ENCODE measurements around the gene HMGA1.

The HMGA1 gene, protein sequence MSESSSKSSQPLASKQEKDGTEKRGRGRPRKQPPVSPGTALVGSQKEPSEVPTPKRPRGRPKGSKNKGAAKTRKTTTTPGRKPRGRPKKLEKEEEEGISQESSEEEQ

DNA sequence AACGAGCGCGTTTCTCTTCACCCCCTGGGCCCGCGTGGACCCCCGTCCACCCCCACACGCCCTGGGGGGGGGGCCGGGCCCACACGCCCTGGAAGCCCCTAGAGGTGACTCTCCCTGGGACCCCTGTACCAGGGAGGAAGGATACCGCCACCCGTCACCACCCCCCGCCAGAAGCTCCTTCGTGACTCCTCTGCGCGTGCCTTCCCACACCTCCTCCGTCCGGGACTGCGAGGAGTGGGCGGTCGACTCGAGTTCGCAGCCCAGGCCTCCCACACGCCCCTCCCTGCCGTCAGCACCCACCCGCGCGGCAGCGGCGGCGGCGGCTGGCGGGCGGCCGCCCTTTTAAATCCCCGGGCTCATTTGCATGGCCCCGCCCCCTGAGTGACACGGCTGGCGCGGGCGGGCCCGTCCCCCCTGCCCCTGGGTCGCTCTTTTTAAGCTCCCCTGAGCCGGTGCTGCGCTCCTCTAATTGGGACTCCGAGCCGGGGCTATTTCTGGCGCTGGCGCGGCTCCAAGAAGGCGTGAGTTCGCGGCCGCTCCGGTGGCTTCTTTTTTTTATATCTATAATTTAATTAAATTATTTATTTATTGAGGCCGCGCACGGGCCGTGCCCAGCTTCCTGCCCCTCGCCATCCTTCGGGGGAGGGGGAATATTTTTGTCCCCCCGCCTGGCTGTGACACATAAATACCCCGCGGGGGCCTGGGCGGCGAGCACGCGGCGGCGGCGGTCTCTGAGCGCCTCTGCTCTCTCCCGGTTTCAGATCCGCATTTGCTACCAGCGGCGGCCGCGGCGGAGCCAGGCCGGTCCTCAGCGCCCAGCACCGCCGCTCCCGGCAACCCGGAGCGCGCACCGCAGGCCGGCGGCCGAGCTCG is at the start of gene HMGA1:
Gene HMGA1 (plus strand): TSS at position 431 of the 873 bp plus-strand sequence. CDS start 3,908 bp downstream, outside the sequence.
- no peak for DNase-seq (ENCODE audit: low read depth)

DNA sequence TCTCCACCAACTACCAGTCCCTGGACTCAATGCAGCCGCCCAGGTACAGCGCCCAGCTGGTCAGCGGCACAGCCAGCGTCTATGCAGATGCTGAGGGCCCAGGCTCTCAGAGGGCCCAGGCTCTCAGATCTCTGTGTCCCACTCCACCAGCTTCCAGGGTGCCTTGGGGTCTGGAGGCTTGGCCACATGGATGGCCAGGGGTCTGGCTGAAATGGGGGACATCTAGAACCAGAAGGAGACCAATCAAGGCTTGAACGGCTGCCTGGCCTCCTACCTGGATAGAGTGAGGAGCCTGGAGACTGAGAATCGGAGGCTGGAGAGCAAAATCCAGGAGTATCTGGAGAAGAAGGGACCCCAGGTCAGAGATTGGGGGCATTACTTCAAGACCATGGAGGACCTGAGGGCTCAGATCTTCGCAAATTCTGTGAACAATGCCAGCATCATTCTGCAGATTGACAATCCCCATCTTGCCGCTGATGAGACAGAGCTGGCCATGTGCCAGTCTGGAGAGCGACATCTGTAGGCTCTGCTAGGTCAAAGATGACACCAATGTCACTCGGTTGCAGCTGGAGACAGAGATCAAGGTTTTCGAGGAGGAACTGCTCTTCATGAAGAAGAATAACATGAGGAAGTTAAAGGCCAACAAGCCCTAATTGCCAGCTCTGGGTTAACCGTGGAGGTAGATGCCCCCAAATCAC is 46.7 kb upstream of the HMGA1 start:
- no peak for DNase-seq (ENCODE audit: low read depth)

DNA sequence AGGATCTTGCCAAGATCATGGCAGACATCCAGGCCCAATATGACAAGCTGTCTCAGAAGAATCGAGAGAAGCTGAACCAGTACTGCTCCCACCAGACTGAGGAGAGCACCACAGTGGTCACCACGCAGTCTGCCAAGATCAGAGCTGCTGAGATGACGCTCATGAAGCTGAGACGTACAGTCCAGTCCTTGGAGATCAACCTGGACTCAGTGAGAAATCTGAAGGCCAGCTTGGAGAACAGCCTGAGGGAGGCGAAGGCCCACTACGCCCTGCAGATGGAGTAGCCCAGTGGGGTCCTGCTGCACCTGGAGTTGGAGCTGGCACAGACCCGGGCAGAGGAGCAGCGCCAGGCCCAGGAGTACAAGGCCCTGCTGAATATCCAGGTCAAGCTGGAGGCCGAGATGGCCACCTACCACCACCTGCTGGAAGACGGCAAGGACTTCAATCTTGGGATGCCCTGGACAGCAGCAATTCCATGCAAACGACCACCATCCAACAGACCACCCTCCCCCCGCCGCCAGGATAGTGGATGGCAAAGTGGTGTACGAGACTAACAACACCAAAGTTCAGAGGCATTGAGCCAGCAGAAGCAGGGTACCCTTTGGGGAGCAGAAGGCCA is 46.1 kb upstream of the HMGA1 start:
- no peak for DNase-seq (ENCODE audit: low read depth)

DNA sequence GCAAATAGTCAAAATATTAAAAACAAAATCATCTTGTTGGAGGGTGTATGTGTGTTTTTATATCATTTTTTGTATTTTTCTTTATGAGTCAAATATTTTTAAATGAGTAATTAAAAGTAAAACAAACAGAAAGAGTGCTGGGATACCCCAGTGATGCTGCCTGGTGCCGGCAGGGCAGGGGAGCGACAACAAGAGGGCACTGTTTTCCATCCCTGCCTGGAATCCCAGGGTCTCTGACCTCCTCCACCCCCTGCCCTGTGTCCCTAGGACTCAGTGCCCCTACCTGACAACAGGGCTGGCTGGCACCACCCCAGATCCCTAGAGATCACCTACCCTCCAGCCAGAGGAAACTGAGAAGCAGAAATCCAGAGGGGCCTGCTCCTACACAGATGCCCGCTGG is 41.9 kb upstream of the HMGA1 start:
- DNase-seq (ENCODE audit: low read depth) = no peak

DNA sequence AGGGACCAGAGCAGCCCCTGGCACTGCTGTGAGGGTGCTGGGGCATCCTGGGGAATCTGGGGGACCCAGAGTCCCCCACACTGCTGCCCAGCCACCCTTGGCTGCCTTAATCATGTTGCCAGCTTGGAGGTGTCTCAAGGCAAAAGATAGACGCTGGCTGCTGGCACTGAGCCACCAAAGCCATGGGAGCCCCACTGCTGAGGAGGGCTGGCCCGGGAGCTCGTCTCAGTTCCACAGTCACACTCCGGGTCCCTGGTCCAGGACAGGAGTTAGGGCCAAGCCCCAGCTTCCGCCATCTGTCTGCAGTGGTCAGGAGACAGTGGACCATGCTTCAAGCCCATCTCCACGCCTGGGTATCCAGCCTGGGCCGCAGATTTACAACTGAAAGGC is 41.0 kb upstream of the HMGA1 start:
- no peak for DNase-seq (ENCODE audit: low read depth)

DNA sequence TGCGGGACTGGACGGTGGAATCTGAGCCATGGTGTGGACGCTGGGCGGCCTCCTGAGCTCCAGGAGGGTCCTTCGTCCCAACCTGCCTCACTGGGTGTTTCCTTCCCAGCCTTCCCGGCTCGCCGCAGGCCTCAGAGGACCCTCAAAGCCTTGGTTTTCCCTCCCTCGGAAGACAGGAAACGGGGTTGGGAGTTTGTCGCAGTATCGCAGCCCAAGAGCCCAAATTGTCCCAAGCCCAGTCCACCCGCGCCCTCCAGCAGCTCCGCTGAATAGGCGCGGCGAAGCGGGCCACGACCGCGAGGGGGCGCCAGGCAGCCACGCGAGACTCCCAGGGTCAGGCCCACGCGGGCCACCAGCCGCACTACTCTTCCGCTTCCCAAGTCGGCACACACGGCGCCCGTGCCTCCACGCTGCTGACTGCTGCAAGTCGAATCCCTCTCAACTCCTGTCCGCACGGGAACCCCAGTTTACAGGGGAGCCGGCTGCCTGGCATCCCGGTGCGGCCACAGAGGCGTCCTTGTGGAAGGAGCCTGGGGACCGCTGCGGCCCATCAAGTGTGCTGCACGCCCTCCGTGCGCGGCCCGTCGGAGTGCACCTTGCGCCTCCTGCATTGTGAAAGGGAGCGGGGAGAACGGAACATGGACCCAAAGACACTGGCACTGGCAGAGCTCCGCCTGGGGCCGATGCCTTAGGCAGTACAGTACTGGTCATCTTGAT is 40.4 kb upstream of the HMGA1 start:
- DNase-seq (ENCODE audit: low read depth) = peak; percentile 30

DNA sequence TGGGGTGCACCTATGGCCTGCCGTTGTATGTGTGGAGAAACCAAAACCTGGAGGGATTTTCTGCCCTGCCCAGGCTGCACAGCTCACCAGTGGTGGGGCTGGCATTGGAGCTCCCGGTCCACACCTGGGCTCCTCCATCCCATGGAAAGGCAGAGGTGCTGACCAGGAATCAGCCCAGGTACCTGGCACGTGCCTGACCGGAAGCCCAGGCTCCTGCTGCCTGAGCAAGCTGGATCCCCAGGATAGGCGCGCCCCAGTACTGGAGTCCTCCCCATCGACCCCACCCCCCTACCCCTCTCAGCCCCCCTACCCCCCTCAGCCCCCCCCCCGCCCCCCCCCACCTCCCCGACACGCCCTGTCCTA is 39.9 kb upstream of the HMGA1 start:
- DNase-seq (ENCODE audit: low read depth) = no peak

DNA sequence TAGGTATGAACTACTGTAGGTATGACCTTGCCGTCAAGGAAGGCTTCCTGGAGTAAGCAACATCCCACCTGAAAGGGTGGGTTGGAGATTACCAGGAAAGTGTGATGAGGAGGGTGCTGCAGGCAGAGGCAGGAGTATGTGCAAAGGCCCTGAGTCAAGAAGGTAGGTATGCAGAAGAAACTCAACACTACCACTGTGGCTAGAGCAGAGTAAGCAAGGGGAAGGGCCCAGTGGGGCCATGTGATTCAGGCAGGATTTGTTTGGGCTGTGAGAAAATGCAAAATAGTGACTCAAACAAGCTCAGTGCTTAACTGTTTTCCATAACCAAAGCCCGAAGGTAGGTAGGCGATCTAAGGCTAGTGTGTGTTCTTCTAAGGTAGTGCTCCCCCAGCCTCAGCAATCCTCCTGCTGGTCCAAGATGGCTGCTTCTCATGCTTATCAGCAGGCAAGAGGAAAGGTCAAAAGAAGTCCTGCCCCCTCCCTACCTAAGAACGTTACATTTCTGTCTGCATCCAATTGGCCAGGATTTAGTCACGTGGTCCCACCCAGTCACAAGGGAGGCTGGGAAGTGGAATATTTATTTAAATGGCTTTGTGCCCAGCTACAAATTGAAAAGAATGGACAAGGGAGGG is 36.2 kb upstream of the HMGA1 start:
- DNase-seq (ENCODE audit: low read depth) = no peak

DNA sequence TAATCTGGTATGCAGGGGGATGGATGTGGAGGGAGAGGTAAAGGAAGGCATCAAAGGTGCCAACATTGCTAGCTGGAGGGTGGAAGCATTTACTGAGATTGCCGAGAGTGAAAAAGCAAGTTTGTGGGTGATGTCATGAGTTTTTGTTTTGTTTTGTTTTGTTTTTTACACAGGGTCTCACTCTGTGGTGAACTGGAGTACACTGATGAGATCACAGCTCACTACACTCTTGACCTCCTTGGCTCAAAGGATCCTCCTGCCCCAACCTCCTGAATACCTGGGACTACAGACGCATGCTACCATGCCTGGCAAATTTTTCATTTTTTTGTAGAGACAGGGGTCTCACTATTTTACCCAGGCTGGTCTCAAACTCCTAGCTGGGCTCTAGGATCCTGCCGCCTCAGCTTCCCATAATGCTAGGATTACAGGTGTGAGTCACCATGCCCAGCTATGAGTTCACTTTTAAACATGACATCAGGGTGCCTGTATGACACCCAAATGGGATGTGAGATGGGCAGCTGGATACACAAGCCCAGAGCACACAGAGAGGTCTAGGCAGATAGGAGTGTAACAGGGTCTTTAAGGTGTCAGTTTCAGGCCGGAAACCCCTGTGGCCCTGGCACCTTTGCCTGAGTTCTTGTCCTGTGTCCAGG is 35.1 kb upstream of the HMGA1 start:
- no peak for DNase-seq (ENCODE audit: low read depth)

DNA sequence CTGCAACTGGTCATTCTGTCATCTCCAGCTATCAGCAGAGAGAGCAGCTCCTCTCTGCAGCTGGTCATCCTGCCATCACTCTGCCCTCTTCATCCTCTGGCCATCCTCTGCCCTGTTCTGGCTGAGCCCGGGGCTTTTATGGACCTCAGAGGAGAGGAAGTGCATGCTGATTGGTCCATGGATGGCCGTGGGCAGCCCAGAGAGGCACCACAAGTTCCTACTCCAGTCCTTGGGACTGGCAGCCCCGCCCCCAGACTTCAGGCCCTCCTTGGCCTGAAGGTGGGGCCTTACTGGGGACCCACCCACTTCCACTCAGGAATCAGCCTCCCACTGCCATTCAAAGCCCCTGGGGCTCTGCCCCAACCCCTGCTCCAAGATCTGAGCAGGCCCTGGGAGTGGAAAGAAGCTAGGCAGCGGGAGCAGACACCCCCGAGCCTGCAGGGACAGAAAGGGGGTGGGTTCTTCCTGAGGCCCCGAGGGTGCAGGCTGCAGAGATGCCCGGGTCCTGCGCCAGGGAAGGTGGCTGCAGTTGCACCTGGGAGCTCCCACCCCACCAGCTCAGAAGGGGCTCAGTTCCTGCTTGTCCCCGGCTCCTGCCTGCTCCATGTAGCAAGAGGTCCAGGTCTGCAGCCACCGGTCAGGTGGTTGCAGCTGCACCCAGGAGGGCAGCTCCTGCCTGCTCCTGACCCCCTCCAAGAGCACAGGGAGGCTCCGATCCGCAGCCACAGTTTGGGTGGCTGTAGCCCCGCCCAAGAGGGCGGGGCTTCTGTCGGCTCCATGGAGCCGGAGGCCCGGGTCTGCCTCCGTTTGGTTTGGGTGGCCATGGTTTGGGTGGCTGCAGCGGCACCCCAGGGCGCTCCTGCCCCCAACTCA is 34.1 kb upstream of the HMGA1 start:
- no peak for DNase-seq (ENCODE audit: low read depth)

DNA sequence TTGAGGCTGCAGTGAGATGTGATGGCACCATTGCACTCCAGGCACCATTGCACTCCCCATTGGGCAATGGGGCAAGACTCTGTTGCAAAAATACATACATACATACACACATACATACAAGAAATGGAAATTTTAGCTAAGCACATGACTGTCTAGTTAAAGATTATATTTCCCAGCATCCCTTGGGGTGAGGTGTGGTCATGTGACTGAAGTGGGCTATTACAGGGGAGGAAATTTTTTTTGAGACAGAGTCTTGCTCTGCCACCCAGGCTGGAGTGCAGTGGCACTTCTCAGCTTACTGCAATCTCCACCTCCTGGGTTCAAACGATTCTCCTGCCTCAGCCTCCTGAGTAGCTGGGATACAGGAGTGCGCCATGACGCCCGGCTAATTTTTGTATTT is 32.0 kb upstream of the HMGA1 start:
- no peak for DNase-seq (ENCODE audit: low read depth)

DNA sequence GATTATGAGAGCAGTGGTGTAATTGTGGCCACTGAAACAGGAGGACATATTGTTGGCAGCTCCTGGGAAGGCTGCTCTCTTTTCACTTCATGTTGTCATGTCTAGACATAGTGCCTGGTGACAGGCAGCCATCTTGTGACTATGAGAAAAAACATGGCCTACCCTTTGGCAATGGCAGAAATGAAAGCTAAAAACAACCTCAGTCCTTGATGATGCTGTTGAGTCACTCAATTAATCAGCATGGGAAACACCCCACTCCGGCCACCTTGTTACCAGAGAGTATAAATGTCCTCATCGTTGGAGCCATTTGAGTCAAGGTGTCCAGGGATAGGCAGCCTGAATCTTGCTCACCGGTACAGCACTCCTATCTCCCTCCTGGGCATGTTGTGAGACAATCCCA is 31.2 kb upstream of the HMGA1 start:
- DNase-seq (ENCODE audit: low read depth) = no peak

DNA sequence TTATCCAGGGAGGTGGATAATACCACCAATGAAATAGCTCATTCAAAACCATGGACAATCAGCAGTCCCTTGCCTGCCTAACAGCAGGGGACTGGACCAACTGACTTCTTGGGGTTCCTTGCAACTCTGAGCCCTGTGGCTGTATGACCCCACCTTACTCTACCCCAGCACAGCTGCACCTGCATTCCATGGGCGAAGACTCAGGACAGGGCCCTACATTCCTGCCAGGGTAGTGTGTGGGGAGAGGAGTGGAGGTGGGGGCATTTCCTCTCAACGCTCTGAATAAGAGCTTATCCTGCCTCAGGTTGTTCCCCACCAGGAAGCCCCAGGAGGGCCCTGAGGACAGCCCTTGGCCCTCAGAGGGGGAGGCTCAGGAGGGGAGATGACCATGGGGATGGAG is 30.8 kb upstream of the HMGA1 start:
- no peak for DNase-seq (ENCODE audit: low read depth)

DNA sequence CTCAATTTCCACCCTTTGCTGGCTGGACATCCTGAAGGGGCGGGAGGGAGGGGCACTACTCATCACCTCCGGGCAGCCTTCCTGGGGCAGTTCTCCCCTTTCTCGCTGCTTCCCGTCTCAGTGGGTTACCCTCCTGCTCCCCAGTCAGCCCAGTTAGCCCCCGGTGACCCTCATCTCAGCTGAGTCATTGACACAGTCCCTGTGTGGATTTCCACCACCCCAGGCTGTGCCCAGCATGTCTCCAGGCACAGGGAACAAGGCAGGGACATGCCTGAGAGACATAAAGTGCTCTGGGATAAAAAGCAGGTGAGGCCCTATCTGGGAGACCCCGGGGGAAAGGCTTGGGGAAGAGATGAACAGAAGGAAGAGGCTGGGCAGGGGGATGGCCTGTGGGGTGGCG is 29.9 kb upstream of the HMGA1 start:
- DNase-seq (ENCODE audit: low read depth) = no peak

DNA sequence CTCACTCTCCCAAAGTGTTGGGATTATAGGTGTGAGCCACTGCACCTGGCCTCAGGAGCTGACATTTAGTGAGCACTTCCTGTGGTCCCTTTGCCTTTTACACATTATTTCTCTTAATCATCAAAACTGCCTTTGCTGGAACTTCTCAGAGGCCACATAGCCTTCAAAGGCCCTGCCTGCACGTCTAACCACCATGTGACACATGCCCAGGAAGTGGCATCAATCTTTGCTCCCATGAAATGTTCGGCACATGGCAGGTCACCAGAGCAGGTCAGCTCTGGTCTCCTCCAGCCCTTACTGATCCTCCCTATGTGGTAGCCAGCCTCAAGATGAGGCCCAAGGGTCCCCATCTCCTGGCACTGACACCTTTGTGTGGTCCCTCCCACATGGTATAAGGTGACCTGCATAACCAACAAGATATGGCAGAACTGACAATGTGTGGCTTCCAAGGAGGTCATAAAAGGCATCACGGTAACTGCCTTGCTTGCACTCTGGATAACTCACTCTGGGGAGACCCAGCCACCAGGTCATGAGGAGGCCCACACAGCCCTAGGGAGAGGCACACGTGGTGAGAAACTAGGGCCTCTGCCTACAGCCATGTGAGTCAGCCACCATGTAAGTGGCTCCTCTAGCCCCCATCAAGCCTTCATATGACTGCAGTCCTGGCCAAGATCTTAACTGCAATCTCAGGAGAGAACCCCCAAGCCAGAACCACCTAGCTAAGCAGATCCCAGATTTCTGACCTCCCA is 28.8 kb upstream of the HMGA1 start:
- DNase-seq (ENCODE audit: low read depth) = no peak

DNA sequence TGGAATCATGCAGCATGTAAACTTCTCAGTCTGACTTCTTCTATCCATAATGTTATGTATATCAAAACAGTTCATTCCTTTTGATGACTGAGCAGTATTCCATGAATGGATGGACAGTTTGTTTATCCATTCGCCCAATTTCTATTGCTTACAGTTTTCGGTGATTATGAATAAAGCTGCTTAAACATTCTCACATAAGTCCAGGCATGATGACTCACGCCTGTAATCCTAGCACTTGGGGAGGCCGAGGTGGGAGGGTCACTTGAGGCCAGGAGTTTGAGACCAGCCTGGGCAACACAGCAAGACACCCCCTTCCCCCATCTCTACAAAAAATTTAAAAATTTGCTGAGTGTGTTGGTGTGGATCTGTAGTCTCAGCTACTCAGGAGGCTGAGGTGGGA is 22.9 kb upstream of the HMGA1 start:
- DNase-seq (ENCODE audit: low read depth) = no peak

DNA sequence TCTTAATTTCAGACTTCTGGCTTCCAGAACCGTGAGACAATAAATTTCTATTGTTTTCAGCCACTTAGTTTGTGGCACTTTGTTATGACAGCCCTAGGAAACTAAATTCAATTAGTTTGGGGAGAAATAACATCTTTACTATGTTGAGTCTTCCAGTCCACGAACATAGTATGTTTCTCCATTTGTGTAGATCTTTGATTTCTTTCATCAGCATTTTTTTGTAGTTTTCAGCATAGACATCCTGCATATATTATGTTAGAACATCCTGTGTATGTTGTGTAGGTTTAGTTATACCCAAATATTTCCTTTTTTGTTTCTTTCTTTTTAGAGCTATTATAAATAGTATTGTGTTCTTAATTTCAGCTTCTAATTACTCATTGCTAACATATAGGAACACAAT is 18.0 kb upstream of the HMGA1 start:
- no peak for DNase-seq (ENCODE audit: low read depth)

DNA sequence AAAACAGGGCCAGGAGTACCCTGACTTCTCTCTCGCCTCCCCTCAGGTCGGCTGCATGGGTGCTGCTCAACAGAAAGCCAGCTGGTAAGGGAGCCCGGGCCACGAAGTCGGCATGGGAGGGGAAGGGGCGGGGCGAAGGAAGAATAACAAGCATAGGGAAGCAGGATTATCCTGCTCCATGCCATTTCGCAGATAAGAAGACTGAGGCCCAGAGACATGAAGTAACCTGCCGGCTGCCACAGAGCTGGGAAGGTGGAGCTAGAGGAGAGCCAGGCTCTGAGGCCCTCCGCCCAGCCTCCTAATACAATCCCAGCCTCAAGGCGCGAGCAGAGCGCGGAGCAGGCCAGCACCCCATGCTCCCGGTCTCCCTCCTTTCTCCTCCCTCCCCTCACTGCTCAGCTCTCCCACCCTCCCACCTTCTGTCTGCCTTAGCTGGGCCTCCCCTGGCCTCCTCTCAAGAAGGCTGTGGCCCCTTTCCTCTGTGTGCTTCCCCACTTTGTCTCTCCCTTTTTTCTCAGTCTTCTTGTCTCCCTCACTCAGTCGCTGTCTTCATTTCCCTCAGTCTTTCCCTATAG is 13.2 kb upstream of the HMGA1 start:
- DNase-seq (ENCODE audit: low read depth) = no peak

Data from HS-27A (cell line).